ENCODE data around the gene AFF1. TPM values are rescaled to one million over a fixed set of nuclear protein-coding genes. Genes with fewer than 3 reads are reported as not detected.

Gene AFF1
- 10 to 100 TPM; 33.1 to 72.0 (median 55.4) TPM for polyA plus RNA-seq (ENCODE audit: low read depth in 6 of 6)

GRCh38 chr4:86934771-86935565, at the start of gene AFF1:
Gene AFF1, plus strand, starts transcription at chr4:86935011. Its CDS starts 13,523 bp downstream, at chr4:86948534.
- Mint-ChIP-seq H3K4me1 (peaks cover 47 to 51% (median 48%) of the 10 kb centered on the region in 3 donors), H3K36me3 (no peaks in the 10 kb centered on the region), H3K27me3 (no peaks in the 10 kb centered on the region), H3K4me3 (peak within 1 kb of the TSS; percentile 84 to 98 (median 96)), H3K9me3 (no peaks in the 10 kb centered on the region), H3K27ac (peak within 1 kb of the TSS; percentile 93 to 98 (median 96))
- DNase-seq (peak; percentile 84), ATAC-seq (ENCODE audit: low read depth in 2 of 2) (peak; percentile 49 to 65)

- H3K4me3 Mint-ChIP-seq: peak overlapping the region in 7 of 8 donors; percentile 18 to 88 (median 69)
- DNase-seq (no peak), ATAC-seq (ENCODE audit: low read depth in 2 of 2) (no peak)
- H3K36me3 Mint-ChIP-seq: no peaks in the 10 kb centered on the region
- H3K27me3 Mint-ChIP-seq: peaks cover 17 to 29% (median 26%) of the 10 kb centered on the region in 3 donors
- no peak overlapping the region for H3K27ac Mint-ChIP-seq
- H3K4me1 Mint-ChIP-seq: peaks cover 0 to 12% (median 6%) of the 10 kb centered on the region in 3 donors
- no peaks in the 10 kb centered on the region for H3K9me3 Mint-ChIP-seq
Observed at GRCh38 chr4:86890790-86891189, 44.0 kb upstream of the AFF1 start.

- peak within 1 kb of the TSS in 1 of 6 donors; percentile 5 for H3K27ac Mint-ChIP-seq
Observed at GRCh38 chr4:86891762-86892635, 42.8 kb upstream of the AFF1 start, which contains the start of gene C4orf36. Gene C4orf36, minus strand, starts transcription at chr4:86892422. Its CDS starts 902 bp downstream, at chr4:86891520.

GRCh38 chr4:86892636-86892960, 42.2 kb upstream of the AFF1 start:
- Mint-ChIP-seq H3K4me1 (peaks cover 0 to 12% (median 6%) of the 10 kb centered on the region in 3 donors), H3K27me3 (peaks cover 17 to 29% (median 26%) of the 10 kb centered on the region in 3 donors), H3K4me3 (peak overlapping the region; percentile 69 to 93 (median 83)), H3K36me3 (no peaks in the 10 kb centered on the region), H3K27ac (no peak overlapping the region), H3K9me3 (no peaks in the 10 kb centered on the region)
- peak; percentile 38 to 43 for ATAC-seq (ENCODE audit: low read depth in 2 of 2)
- DNase-seq: no peak

More at GRCh38 chr4:86891762-86892635, 42.8 kb upstream of the AFF1 start, which contains the start of gene C4orf36:
- no peaks in the 10 kb centered on the region for H3K36me3 Mint-ChIP-seq
- peak within 1 kb of the TSS; percentile 69 to 93 (median 84) for H3K4me3 Mint-ChIP-seq
- H3K27me3 Mint-ChIP-seq: peaks cover 17 to 29% (median 26%) of the 10 kb centered on the region in 3 donors
- ATAC-seq (ENCODE audit: low read depth in 2 of 2) (peak; percentile 62 to 67), DNase-seq (peak; percentile 15)
- H3K4me1 Mint-ChIP-seq: peaks cover 0 to 12% (median 6%) of the 10 kb centered on the region in 3 donors
- H3K9me3 Mint-ChIP-seq: no peaks in the 10 kb centered on the region

GRCh38 chr4:86893136-86893535, 41.7 kb upstream of the AFF1 start:
- Mint-ChIP-seq H3K36me3 (no peaks in the 10 kb centered on the region), H3K4me3 (peak overlapping the region in 7 of 8 donors; percentile 13 to 88 (median 76)), H3K27me3 (peaks cover 17 to 29% (median 26%) of the 10 kb centered on the region in 3 donors), H3K27ac (peak overlapping the region in 1 of 6 donors; percentile 5), H3K4me1 (peaks cover 0 to 12% (median 6%) of the 10 kb centered on the region in 3 donors), H3K9me3 (no peaks in the 10 kb centered on the region)
- ATAC-seq (ENCODE audit: low read depth in 2 of 2) (no peak), DNase-seq (no peak)

GRCh38 chr4:86894455-86894854, 40.4 kb upstream of the AFF1 start:
- H3K36me3 Mint-ChIP-seq: no peaks in the 10 kb centered on the region
- ATAC-seq (ENCODE audit: low read depth in 2 of 2): no peak
- peaks cover 0 to 12% (median 6%) of the 10 kb centered on the region in 3 donors for H3K4me1 Mint-ChIP-seq
- H3K27ac Mint-ChIP-seq: no peak overlapping the region
- peaks cover 15 to 29% (median 26%) of the 10 kb centered on the region in 3 donors for H3K27me3 Mint-ChIP-seq
- no peak overlapping the region for H3K4me3 Mint-ChIP-seq
- no peak for DNase-seq
- no peaks in the 10 kb centered on the region for H3K9me3 Mint-ChIP-seq

- Mint-ChIP-seq H3K36me3 (no peaks in the 10 kb centered on the region), H3K9me3 (no peaks in the 10 kb centered on the region), H3K4me3 (no peak overlapping the region), H3K4me1 (peaks cover 0 to 12% (median 6%) of the 10 kb centered on the region in 3 donors), H3K27ac (no peak overlapping the region), H3K27me3 (peaks cover 9 to 17% (median 16%) of the 10 kb centered on the region in 3 donors)
- ATAC-seq (ENCODE audit: low read depth in 2 of 2) (peak; percentile 50 to 51), DNase-seq (peak; percentile 38)
Observed at GRCh38 chr4:86895692-86896488, 38.9 kb upstream of the AFF1 start.

GRCh38 chr4:86896596-86896995, 38.2 kb upstream of the AFF1 start:
- no peak for ATAC-seq (ENCODE audit: low read depth in 2 of 2)
- no peak overlapping the region for H3K27ac Mint-ChIP-seq
- no peak overlapping the region for H3K4me3 Mint-ChIP-seq
- no peak for DNase-seq
- H3K27me3 Mint-ChIP-seq: peaks cover 7 to 13% (median 9%) of the 10 kb centered on the region in 3 donors
- H3K4me1 Mint-ChIP-seq: peaks cover 0 to 7% (median 6%) of the 10 kb centered on the region in 3 donors
- H3K9me3 Mint-ChIP-seq: no peaks in the 10 kb centered on the region
- peaks cover 0 to 1% of the 10 kb centered on the region in 2 donors for H3K36me3 Mint-ChIP-seq

GRCh38 chr4:86898562-86898961, 36.2 kb upstream of the AFF1 start:
- Mint-ChIP-seq H3K9me3 (no peaks in the 10 kb centered on the region), H3K4me3 (no peak overlapping the region), H3K27me3 (peaks cover 0 to 11% (median 0%) of the 10 kb centered on the region in 3 donors), H3K27ac (no peak overlapping the region), H3K36me3 (peaks cover 0 to 4% of the 10 kb centered on the region in 2 donors), H3K4me1 (no peaks in the 10 kb centered on the region)
- ATAC-seq (ENCODE audit: low read depth in 2 of 2) (no peak), DNase-seq (no peak)

GRCh38 chr4:86901864-86902263, 32.9 kb upstream of the AFF1 start:
- Mint-ChIP-seq H3K27ac (no peak overlapping the region), H3K4me1 (peaks cover 0 to 5% (median 4%) of the 10 kb centered on the region in 3 donors), H3K4me3 (no peak overlapping the region), H3K36me3 (peaks cover 0 to 4% of the 10 kb centered on the region in 2 donors), H3K27me3 (peaks cover 0 to 18% (median 0%) of the 10 kb centered on the region in 3 donors), H3K9me3 (no peaks in the 10 kb centered on the region)
- no peak for DNase-seq
- no peak for ATAC-seq (ENCODE audit: low read depth in 2 of 2)

GRCh38 chr4:86908251-86908657, 26.6 kb upstream of the AFF1 start:
- peak; percentile 65 to 74 for ATAC-seq (ENCODE audit: low read depth in 2 of 2)
- DNase-seq: peak; percentile 22
- H3K4me3 Mint-ChIP-seq: peak overlapping the region in 7 of 8 donors; percentile 19 to 74 (median 62)
- H3K4me1 Mint-ChIP-seq: peaks cover 31 to 49% (median 44%) of the 10 kb centered on the region in 3 donors
- peak overlapping the region in 4 of 6 donors; percentile 0 to 90 (median 17) for H3K27ac Mint-ChIP-seq
- H3K9me3 Mint-ChIP-seq: no peaks in the 10 kb centered on the region
- no peaks in the 10 kb centered on the region for H3K36me3 Mint-ChIP-seq
- H3K27me3 Mint-ChIP-seq: peaks cover 0 to 10% (median 0%) of the 10 kb centered on the region in 3 donors

GRCh38 chr4:86909546-86910295, 25.1 kb upstream of the AFF1 start:
- H3K36me3 Mint-ChIP-seq: no peaks in the 10 kb centered on the region
- H3K27me3 Mint-ChIP-seq: no peaks in the 10 kb centered on the region
- H3K9me3 Mint-ChIP-seq: no peaks in the 10 kb centered on the region
- ATAC-seq (ENCODE audit: low read depth in 2 of 2) (no peak), DNase-seq (no peak)
- peak overlapping the region in 3 of 8 donors; percentile 1 to 47 (median 18) for H3K4me3 Mint-ChIP-seq
- H3K4me1 Mint-ChIP-seq: peaks cover 31 to 43% (median 41%) of the 10 kb centered on the region in 3 donors
- peak overlapping the region in 1 of 6 donors; percentile 5 for H3K27ac Mint-ChIP-seq
